H54 (cell line): ENCODE results near the gene ADGRV1.
"Not testable (repeated sequence)": the region's sequence is repeated elsewhere in the genome, so short reads cannot be mapped to it uniquely, and the experiment has no call there.

ENCODE experiments used
- DNase-seq: peaks from one replicate; pipeline ENCODE4 v3.0.0; 2011; ENCODE audit warnings: low spot score, mixed read lengths; ENCODE audit not compliant: insufficient read length
- FAIRE-seq: peaks from 3 replicates; lab custom pipeline; 2011; peaks lifted over from hg19 to GRCh38; lab: Jason Lieb, UNC
- POLR2A ChIP-seq: IDR thresholded peaks from 2 replicates; pipeline ENCODE4 v1.6.1; 2011; ENCODE audit warnings: low read depth, mild to moderate bottlenecking, low read length

The ADGRV1 gene

GRCh38 chr5:90965110-90965685 is 406.6 kb downstream of the ADGRV1 start:
- no peak for FAIRE-seq

DNA sequence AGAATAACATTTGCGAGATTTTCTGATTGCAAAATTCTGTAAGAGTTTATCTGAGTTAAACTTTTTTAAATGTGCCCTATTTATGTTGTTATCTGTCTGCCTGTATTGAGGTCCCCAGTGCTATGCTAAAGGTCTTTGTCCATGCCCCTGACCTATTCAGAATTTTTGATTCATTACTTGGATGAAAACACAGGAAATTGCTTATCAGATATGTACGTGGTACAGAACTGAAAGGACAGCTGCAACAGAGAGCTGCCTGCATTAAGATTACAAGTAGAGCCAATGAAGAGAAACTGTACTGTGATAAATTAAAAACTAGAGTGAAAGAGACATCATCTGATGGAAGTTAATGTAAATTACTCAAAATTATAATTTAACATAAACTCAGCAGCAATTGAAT is 408.8 kb downstream of the ADGRV1 start:
- DNase-seq: no peak

More at GRCh38 chr5:90965110-90965685, 406.6 kb downstream of the ADGRV1 start:
- DNase-seq: no peak
- TF ChIP-seq POLR2A: no peak

DNA sequence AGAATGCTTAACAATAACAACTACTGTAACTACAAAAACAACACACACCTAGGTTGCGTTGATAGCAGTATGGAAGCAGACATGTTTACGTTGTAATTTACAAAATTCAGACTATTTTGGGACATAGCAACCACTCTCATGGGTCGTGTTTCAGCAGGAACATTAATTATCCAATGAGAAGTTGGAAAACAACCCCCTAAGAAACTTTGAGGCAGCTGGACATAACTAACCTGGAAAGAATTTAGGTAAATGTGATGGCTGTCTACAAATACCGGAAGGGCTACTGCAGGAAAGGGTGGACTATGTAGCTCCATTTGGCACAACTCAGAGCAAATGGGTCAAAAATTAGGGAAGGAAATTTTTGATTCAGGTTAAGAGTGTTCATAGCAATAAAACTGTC is 409.3 kb downstream of the ADGRV1 start:
- FAIRE-seq: no peak
- no peak for DNase-seq
- no peak for TF ChIP-seq POLR2A

More for the DNA sequence above, 408.8 kb downstream of the ADGRV1 start:
- no peak for FAIRE-seq
- TF ChIP-seq POLR2A: no peak

GRCh38 chr5:90968319-90968718 is 409.7 kb downstream of the ADGRV1 start:
- no peak for DNase-seq

GRCh38 chr5:90969945-90970344 is 411.3 kb downstream of the ADGRV1 start:
- not testable (repeated sequence) for DNase-seq, FAIRE-seq

More at GRCh38 chr5:90968319-90968718, 409.7 kb downstream of the ADGRV1 start:
- no peak for FAIRE-seq
- no peak for TF ChIP-seq POLR2A

GRCh38 chr5:90981177-90981576 is 422.6 kb downstream of the ADGRV1 start:
- TF ChIP-seq POLR2A: no peak
- FAIRE-seq: no peak
- DNase-seq: no peak

- FAIRE-seq (no peak), DNase-seq (no peak)
- no peak for TF ChIP-seq POLR2A
Measured at GRCh38 chr5:90981821-90982220, 423.2 kb downstream of the ADGRV1 start.

DNA sequence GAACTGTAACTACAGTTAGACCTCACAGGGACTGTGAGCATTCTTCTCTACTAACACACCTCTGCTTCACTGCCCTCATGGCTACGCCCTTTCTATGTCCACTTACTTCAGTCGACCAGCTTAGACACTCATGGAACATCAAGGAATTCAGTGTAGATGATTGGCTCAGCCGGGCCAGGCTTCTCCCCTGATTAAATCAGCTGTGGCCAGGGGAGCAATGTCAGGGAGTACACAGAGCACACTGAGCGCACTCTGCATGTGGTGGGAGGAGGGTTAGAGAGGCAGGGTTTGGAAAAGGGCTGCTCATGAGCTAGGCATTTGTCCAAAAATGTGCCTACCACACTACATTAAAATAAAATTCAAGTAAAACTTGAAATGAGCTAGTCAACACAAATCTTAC is 424.0 kb downstream of the ADGRV1 start:
- TF ChIP-seq POLR2A: no peak
- FAIRE-seq (no peak), DNase-seq (no peak)

DNA sequence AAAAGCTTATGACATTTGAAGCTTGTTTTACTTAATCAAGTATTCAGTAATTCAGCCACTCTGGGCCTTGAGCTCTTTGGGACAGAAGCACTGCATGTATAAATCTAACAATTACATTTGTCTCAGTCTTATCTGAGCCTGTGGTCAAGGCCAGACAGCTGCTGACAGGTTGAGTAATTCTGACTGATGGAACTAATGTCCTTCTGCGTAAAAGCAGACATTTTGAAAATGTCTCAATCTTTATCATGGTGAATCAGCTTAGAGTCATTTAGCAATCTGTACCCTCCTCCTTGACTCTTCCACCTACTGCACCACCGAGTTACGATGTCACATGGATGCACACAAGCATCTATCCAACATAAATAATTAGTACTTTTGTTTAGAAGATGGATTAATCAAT is 424.6 kb downstream of the ADGRV1 start:
- DNase-seq (no peak), FAIRE-seq (no peak)
- no peak for TF ChIP-seq POLR2A

- no peak for FAIRE-seq
- TF ChIP-seq POLR2A: no peak
- no peak for DNase-seq
Measured at GRCh38 chr5:90983711-90984124, 425.1 kb downstream of the ADGRV1 start.

DNA sequence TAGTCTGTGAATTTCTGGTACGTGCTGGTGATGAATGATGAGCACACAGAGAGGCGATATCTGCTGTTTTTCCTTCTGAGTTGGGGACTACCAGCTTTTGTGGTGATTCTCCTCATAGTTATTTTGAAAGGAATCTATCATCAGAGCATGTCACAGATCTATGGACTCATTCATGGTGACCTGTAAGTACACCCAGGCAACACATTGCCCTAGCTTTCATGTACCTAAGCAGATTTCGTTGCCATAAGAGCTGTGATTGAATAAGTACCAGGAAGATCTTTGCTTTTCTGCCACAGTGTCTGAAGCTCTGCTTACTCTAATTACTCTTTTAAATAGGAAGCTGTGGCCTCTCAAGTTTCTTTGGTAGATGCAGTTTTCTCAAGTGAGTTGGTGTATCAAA is 426.7 kb downstream of the ADGRV1 start:
- no peak for FAIRE-seq
- no peak for DNase-seq
- no peak for TF ChIP-seq POLR2A

DNA sequence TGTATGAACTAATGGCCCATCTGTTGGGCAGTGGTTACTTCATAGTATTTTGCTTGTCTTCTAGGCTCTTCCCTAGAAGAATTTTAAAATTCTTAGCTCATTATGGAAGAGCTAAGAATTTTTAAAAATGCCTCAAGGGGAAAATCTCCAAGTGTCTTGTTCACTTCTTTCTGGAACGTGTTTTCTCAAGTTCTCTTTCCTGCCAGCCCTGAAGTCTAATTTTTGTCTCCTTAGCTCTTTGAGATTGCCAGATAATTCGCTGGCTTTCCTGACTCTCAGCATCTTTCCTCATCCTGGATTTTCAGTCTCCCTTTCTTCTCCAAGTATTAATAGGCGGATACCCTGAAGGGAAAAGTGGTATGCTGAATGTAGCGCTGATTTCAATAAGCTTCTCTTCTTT is 429.1 kb downstream of the ADGRV1 start:
- DNase-seq: no peak
- no peak for TF ChIP-seq POLR2A
- FAIRE-seq: no peak

- FAIRE-seq (no peak), DNase-seq (no peak)
- TF ChIP-seq POLR2A: no peak
Measured at GRCh38 chr5:90991201-90991600, 432.6 kb downstream of the ADGRV1 start.

DNA sequence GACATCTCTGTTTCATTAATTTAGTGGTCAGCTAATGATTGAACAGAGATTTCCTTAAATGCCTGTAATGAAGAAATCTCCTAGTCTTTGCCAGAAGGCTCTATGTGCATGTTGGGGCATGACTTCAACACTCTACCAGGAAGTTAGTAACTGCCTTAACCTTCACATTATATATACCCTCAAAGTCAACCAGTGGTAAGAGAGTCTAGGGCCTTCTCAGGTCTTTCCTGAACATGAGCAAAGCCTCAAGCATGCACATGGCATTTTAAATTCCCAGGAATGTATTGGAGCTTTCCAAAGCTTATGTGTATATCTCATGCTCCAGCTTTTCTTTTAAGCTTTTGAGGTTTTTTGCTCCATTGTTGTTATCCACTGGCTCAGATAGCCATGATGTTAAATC is 436.2 kb downstream of the ADGRV1 start:
- FAIRE-seq: no peak
- no peak for DNase-seq
- TF ChIP-seq POLR2A: no peak

DNA sequence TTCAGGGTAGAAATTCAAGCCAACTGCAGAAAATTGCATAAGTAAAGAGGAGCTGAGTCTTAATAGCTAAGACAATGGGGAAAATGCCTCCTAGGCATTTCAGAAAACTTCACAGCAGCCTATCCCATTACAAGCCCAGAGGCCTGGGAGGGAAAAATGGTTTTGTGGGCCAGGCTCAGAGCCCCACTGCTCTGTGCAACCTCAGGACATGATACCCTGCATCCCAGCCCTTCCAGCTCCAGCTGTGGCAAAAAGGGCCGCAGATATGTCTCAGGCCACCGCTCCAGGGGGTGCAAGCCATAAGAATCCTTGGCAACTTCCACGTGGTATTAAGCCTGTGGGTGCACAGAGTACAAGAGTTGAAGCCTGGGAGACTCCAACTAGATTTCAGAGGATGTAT is 437.5 kb downstream of the ADGRV1 start:
- FAIRE-seq (no peak), DNase-seq (no peak)
- no peak for TF ChIP-seq POLR2A
